HK-2 (cell line): ENCODE data around the gene TIPRL.
A peak's percentile ranks its signal among the peaks of the same experiment; 100 is the strongest.
"Not testable (repeated sequence)": the region's sequence is repeated elsewhere in the genome, so short reads cannot be mapped to it uniquely, and the experiment has no call there.

ENCODE experiments used
- DNase-seq: peaks from one replicate; pipeline ENCODE4 v3.0.0-alpha.2; 2018; ENCODE audit not compliant: unreplicated experiment

TIPRL gene

GRCh38 chr1:168178638-168179437, at the start of gene TIPRL:
Gene TIPRL (plus strand): TSS chr1:168178962. CDS start chr1:168179078, 116 bp downstream.
- DNase-seq: peak; percentile 96

- DNase-seq: no peak
Measured at GRCh38 chr1:168129933-168130332, 48.8 kb upstream of the TIPRL start.

- no peak for DNase-seq
Measured at GRCh38 chr1:168134132-168134531, 44.6 kb upstream of the TIPRL start.

- no peak for DNase-seq
Measured at GRCh38 chr1:168134642-168135041, 44.1 kb upstream of the TIPRL start.

GRCh38 chr1:168135116-168135920, 43.4 kb upstream of the TIPRL start:
- DNase-seq: no peak

GRCh38 chr1:168135921-168136708, 42.6 kb upstream of the TIPRL start:
- peak; percentile 40 for DNase-seq

GRCh38 chr1:168136709-168137514, 41.9 kb upstream of the TIPRL start, which contains the start of gene GPR161:
Gene GPR161 (minus strand): TSS chr1:168136930. CDS start chr1:168104850, 32,080 bp downstream.
- DNase-seq: peak; percentile 42

- DNase-seq: no peak
Measured at GRCh38 chr1:168137515-168137821, 41.3 kb upstream of the TIPRL start.

GRCh38 chr1:168138134-168138533, 40.6 kb upstream of the TIPRL start:
- DNase-seq: no peak

GRCh38 chr1:168139070-168139469, 39.7 kb upstream of the TIPRL start:
- DNase-seq: no peak

- no peak for DNase-seq
Measured at GRCh38 chr1:168141871-168142385, 36.8 kb upstream of the TIPRL start.

GRCh38 chr1:168145184-168146159, 33.3 kb upstream of the TIPRL start:
- DNase-seq: peak; percentile 82

- DNase-seq: no peak
Measured at GRCh38 chr1:168146160-168146539, 32.6 kb upstream of the TIPRL start.

- DNase-seq: no peak
Measured at GRCh38 chr1:168146626-168147025, 32.1 kb upstream of the TIPRL start.

- DNase-seq: no peak
Measured at GRCh38 chr1:168148916-168149315, 29.8 kb upstream of the TIPRL start.

- DNase-seq: no peak
Measured at GRCh38 chr1:168150283-168150682, 28.5 kb upstream of the TIPRL start.

- DNase-seq: no peak
Measured at GRCh38 chr1:168151935-168152334, 26.8 kb upstream of the TIPRL start.

- not testable (repeated sequence) for DNase-seq
Measured at GRCh38 chr1:168154707-168155106, 24.1 kb upstream of the TIPRL start.

GRCh38 chr1:168155910-168156309, 22.9 kb upstream of the TIPRL start:
- DNase-seq: no peak

GRCh38 chr1:168157638-168158037, 21.1 kb upstream of the TIPRL start:
- DNase-seq: no peak
